HEK293 (cell line): ENCODE results near the gene RAB40C.

ENCODE experiments used
- YY1 ChIP-seq: fragments of 450-650 bp; formaldehyde crosslinking; IDR thresholded peaks from 2 replicates; pipeline ENCODE4 v1.5.1; 2018; ENCODE audit warnings: missing biosample characterization, missing genetic modification characterization
- ZNF335 ChIP-seq: fragments of 450-650 bp; formaldehyde crosslinking; conservative IDR thresholded peaks from 2 replicates; pipeline ENCODE4 v1.5.1; 2016; ENCODE audit warnings: missing biosample characterization, missing genetic modification characterization
- ZNF416 ChIP-seq: fragments of 450-650 bp; formaldehyde crosslinking; IDR thresholded peaks from 2 replicates; pipeline ENCODE4 v1.5.1; 2016; ENCODE audit warnings: missing biosample characterization, missing genetic modification characterization
- ZNF621 ChIP-seq: fragments of 450-650 bp; formaldehyde crosslinking; IDR thresholded peaks from 2 replicates; pipeline ENCODE4 v1.5.1; 2017; ENCODE audit warnings: missing biosample characterization, missing genetic modification characterization
- ZNF777 ChIP-seq: fragments of 450-650 bp; formaldehyde crosslinking; IDR thresholded peaks from 2 replicates; pipeline ENCODE4 v1.5.1; 2017; ENCODE audit warnings: missing biosample characterization, missing genetic modification characterization, borderline replicate concordance
- TF ChIP-seq, protein P1 (sequence below): fragments of 450-650 bp; formaldehyde crosslinking; IDR thresholded peaks from 2 replicates; pipeline ENCODE4 v1.5.1; 2016; ENCODE audit warnings: missing biosample characterization, missing genetic modification characterization
- TF ChIP-seq, protein P2 (sequence below): fragments of 450-650 bp; formaldehyde crosslinking; IDR thresholded peaks from 2 replicates; pipeline ENCODE4 v1.5.1; 2016; ENCODE audit warnings: missing biosample characterization, missing genetic modification characterization
- TF ChIP-seq, protein P3 (sequence below): fragments of 450-650 bp; formaldehyde crosslinking; IDR thresholded peaks from 2 replicates; pipeline ENCODE4 v1.5.1; 2016; ENCODE audit warnings: missing biosample characterization, missing genetic modification characterization

DNA sequence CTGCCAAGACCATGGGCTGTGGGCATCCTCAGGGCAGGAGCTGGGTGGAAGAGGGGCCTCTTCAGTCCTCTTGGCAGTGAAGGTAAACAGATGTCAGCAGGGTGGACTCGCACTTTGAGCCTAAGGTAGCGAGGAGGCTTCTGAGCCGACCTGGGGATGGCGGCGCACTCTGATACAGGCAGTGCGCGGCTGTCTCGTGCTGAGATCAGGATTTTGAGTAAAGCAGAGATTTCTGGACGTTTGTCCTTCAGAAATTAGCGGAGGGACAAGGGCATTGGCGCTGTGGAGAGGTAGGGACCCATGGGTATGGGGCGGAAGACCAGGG lies 6.8 kb downstream of the RAB40C start:
- TF ChIP-seq, protein P1, sequence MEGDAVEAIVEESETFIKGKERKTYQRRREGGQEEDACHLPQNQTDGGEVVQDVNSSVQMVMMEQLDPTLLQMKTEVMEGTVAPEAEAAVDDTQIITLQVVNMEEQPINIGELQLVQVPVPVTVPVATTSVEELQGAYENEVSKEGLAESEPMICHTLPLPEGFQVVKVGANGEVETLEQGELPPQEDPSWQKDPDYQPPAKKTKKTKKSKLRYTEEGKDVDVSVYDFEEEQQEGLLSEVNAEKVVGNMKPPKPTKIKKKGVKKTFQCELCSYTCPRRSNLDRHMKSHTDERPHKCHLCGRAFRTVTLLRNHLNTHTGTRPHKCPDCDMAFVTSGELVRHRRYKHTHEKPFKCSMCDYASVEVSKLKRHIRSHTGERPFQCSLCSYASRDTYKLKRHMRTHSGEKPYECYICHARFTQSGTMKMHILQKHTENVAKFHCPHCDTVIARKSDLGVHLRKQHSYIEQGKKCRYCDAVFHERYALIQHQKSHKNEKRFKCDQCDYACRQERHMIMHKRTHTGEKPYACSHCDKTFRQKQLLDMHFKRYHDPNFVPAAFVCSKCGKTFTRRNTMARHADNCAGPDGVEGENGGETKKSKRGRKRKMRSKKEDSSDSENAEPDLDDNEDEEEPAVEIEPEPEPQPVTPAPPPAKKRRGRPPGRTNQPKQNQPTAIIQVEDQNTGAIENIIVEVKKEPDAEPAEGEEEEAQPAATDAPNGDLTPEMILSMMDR (tag by site-specific recombination), result no peak
- TF ChIP-seq YY1 (tag by site-specific recombination), result no peak
- TF ChIP-seq, protein P2, sequence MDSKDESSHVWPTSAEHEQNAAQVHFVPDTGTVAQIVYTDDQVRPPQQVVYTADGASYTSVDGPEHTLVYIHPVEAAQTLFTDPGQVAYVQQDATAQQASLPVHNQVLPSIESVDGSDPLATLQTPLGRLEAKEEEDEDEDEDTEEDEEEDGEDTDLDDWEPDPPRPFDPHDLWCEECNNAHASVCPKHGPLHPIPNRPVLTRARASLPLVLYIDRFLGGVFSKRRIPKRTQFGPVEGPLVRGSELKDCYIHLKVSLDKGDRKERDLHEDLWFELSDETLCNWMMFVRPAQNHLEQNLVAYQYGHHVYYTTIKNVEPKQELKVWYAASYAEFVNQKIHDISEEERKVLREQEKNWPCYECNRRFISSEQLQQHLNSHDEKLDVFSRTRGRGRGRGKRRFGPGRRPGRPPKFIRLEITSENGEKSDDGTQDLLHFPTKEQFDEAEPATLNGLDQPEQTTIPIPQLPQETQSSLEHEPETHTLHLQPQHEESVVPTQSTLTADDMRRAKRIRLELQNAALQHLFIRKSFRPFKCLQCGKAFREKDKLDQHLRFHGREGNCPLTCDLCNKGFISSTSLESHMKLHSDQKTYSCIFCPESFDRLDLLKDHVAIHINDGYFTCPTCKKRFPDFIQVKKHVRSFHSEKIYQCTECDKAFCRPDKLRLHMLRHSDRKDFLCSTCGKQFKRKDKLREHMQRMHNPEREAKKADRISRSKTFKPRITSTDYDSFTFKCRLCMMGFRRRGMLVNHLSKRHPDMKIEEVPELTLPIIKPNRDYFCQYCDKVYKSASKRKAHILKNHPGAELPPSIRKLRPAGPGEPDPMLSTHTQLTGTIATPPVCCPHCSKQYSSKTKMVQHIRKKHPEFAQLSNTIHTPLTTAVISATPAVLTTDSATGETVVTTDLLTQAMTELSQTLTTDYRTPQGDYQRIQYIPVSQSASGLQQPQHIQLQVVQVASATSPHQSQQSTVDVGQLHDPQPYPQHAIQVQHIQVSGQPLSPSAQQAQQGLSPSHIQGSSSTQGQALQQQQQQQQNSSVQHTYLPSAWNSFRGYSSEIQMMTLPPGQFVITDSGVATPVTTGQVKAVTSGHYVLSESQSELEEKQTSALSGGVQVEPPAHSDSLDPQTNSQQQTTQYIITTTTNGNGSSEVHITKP (tag by site-specific recombination), result no peak
- TF ChIP-seq, protein P3, sequence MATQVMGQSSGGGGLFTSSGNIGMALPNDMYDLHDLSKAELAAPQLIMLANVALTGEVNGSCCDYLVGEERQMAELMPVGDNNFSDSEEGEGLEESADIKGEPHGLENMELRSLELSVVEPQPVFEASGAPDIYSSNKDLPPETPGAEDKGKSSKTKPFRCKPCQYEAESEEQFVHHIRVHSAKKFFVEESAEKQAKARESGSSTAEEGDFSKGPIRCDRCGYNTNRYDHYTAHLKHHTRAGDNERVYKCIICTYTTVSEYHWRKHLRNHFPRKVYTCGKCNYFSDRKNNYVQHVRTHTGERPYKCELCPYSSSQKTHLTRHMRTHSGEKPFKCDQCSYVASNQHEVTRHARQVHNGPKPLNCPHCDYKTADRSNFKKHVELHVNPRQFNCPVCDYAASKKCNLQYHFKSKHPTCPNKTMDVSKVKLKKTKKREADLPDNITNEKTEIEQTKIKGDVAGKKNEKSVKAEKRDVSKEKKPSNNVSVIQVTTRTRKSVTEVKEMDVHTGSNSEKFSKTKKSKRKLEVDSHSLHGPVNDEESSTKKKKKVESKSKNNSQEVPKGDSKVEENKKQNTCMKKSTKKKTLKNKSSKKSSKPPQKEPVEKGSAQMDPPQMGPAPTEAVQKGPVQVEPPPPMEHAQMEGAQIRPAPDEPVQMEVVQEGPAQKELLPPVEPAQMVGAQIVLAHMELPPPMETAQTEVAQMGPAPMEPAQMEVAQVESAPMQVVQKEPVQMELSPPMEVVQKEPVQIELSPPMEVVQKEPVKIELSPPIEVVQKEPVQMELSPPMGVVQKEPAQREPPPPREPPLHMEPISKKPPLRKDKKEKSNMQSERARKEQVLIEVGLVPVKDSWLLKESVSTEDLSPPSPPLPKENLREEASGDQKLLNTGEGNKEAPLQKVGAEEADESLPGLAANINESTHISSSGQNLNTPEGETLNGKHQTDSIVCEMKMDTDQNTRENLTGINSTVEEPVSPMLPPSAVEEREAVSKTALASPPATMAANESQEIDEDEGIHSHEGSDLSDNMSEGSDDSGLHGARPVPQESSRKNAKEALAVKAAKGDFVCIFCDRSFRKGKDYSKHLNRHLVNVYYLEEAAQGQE (tag by site-specific recombination), result no peak
- no peak for TF ChIP-seq ZNF335 (tag by site-specific recombination)
- no peak for TF ChIP-seq ZNF416 (tag by site-specific recombination)
- no peak for TF ChIP-seq ZNF777 (tag by site-specific recombination)
- TF ChIP-seq ZNF621 (tag by site-specific recombination), result no peak
